ENCODE results near the gene CD200.

GRCh38 chr3:112333381-112334317 lies 693 bp downstream of the CD200 start:
- TF ChIP-seq POLR2A (IDR thresholded peaks at IDR 0.05) (no peak), CTCF (IDR thresholded peaks at IDR 0.05 in 4 of 5, conservative IDR thresholded peaks at IDR 0.05 in 1 of 5) (no peak)

Data from gastrocnemius medialis (tissue), 4 donors.